Spleen (tissue), 11 donors: ENCODE data around the gene GGA2. TPM values are rescaled to one million over a fixed set of nuclear protein-coding genes. Genes with fewer than 3 reads are reported as not detected.

ENCODE experiments used
- DNase-seq: peaks from one replicate; pipeline ENCODE4 v3.0.0-alpha.2; 2020
- H3K27ac ChIP-seq, 8 donors: fragments of 200-600 bp; sonication (generic) in 7 of 8; 1 replicate in 4 of 8; 2 replicates in 4 of 8; pipeline versions ENCODE4 v1.5.0 to v1.8.0; 2016 to 2021; ENCODE audit warnings: inconsistent platforms in 4 of 8, mild to moderate bottlenecking in 4 of 8, moderate library complexity in 1 of 8
- H3K27me3 ChIP-seq, 7 donors: fragments of 200-600 bp; sonication (generic) in 6 of 7; replicated peaks in 1 of 7; 1 replicate in 4 of 7; 2 replicates in 3 of 7; pipeline versions ENCODE4 v1.5.0 to v1.8.0; 2016 to 2021; ENCODE audit warnings: inconsistent platforms in 3 of 7, mild to moderate bottlenecking in 1 of 7
- H3K36me3 ChIP-seq, 6 donors: fragments of 200-600 bp; sonication (generic) in 5 of 6; 1 replicate in 4 of 6; 2 replicates in 2 of 6; pipeline versions ENCODE4 v1.5.0 to v1.8.0; 2016 to 2021; ENCODE audit warnings: inconsistent platforms in 2 of 6
- H3K4me1 ChIP-seq, 6 donors: fragments of 200-600 bp; sonication (generic) in 5 of 6; 1 replicate in 3 of 6; 2 replicates in 3 of 6; pipeline versions ENCODE4 v1.5.0 to v1.8.0; 2016 to 2021; ENCODE audit warnings: inconsistent platforms in 3 of 6
- H3K4me3 ChIP-seq, 8 donors: fragments of 200-600 bp; sonication (generic) in 7 of 8; 1 replicate in 4 of 8; 2 replicates in 4 of 8; pipeline versions ENCODE4 v1.5.0 to v1.8.0; 2016 to 2021; ENCODE audit warnings: inconsistent platforms in 4 of 8, mild to moderate bottlenecking in 4 of 8, moderate library complexity in 2 of 8
- H3K9me3 ChIP-seq, 8 donors: fragments of 200-600 bp; sonication (generic) in 7 of 8; 1 replicate in 4 of 8; 2 replicates in 4 of 8; pipeline versions ENCODE4 v1.5.0 to v1.8.0; 2016 to 2021; ENCODE audit warnings: inconsistent platforms in 4 of 8
- POLR2A ChIP-seq, 3 donors: fragments of 450-650 bp; IDR thresholded peaks; one replicate each; pipeline ENCODE4 v1.5.1; 2017; ENCODE audit warnings: antibody characterized with exemption in 3 of 3, mild to moderate bottlenecking in 1 of 3
- POLR2AphosphoS5 ChIP-seq, 3 donors: sonication (generic); formaldehyde crosslinking; IDR thresholded peaks; one replicate each; pipeline ENCODE4 v1.5.1; 2017; ENCODE audit warnings: antibody characterized with exemption in 3 of 3
- WGBS, 5 donors: extraction: QIAGEN DNeasy Blood & Tissue Kit in 3 of 5; methylation state at CpG; one replicate each; pipeline versions ENCODE4 v1.1.5 to v1.1.7; 2013 to 2018; 5-methylcytosine and 5-hydroxymethylcytosine counted together
- intact Hi-C: fragments of 100-400 bp; cut with DNase I; formaldehyde crosslinking; loops from one replicate; pipeline ENCODE4 v1.15.0; 2023; ENCODE audit warnings: low total_unique reads
- polyA plus RNA-seq, 3 donors: library from polyadenylated mRNA; stranded (reverse); fragments of 200-250 nt; gene quantifications; one replicate each; pipeline ENCODE4 v1.2.1, GENCODE V29; 2013
- total RNA-seq, 7 donors: library from RNA; depleted of rRNA in 3 of 7; stranded (reverse); fragments of >200 nt in 3 of 7; fragmentation: NEBNext Ultra II Directional in 4 of 7; extraction: Animal tissue kit (Norgen Biotek cat#: 25700) in 4 of 7; gene quantifications; one replicate each; pipeline versions ENCODE4 v1.1.0 to v1.2.1, GENCODE V29; 2016 to 2021
- TF ChIP-seq, protein P1 (sequence below), 11 experiments: fragments of 200-600 bp in 7 of 11; fragments of 450-650 bp in 4 of 11; sonication (generic) in 4 of 11; IDR thresholded peaks in 8 of 11; conservative IDR thresholded peaks in 3 of 11; 1 replicate in 7 of 11; 2 replicates in 4 of 11; pipeline versions ENCODE4 v1.4.0 to v1.8.0; 2016 to 2021; ENCODE audit warnings: antibody characterized with exemption in 11 of 11, inconsistent platforms in 4 of 11, mild to moderate bottlenecking in 1 of 11
- donor health status: healthy with polysubstance abuse.
- donor health status: DM: no; HTN: no; CAD: no; lungs with moderate emphysema.
- donor health status: DM: no; HTN: no; CAD: no.
- donor health status: Bipolar disorder and iron deficiency.
- donor health status: healthy.
- donor health status: DM: no; HTN: no; CAD: no.
- donor health status: DM: yes; HTN: yes; CAD: no.

The GGA2 gene
- total and polyA plus RNA-seq, 10 donors = 49.4 to 179 (median 141) TPM

DNA sequence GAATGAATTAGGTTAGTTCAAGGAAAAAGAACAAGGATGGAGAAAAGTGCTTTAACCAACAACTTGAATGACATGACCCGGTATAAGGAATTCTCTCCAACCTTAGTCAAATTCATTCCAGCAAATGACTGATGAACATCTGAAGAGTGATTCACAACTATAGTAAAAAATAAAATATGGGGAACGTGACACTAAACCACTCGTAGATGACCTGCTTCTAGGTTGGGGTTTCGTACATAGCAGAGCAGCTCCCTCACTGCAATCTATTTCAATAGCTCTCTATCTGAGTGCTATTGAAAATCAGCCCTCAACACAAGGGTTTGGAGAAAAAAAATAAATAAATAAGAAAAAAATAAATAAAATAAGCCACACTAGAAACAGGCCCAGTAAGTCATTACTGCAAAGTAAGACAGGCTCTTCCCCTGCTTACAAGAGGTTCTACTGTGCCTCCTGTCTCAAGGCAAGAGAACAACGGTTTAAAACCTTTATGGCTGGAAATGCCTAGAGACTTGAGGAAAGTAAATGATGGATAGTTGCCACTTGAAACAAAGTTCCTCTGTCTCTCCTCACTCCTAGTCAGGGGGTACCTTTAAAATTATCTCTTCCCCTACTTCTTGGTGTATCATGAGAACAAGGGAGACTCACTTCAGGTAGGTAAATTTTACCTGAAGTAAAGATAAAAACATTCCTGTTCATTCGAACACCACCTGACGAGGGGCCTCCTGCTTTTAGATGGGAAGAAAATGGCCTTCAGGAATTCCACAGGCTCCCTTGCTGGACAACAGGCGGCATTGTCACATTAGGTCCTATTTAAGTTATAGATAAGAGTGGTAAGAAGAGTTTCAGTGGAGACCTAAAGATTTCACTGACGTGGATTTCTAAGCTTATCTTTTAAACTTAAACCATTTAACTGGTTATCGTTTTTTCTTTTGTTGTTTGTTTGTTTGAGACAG is 77.8 kb downstream of the GGA2 start:
- DNase-seq = no peak
- 92 to 97% (median 96%) methylated on average over 10 of the region's 10 CpGs for WGBS, 5 donors
- Histone ChIP-seq H3K36me3 (peaks cover 0 to 89% (median 55%) of the 10 kb centered on the region in 6 donors), H3K4me1 (peaks cover 0 to 22% (median 9%) of the 10 kb centered on the region in 6 donors), H3K9me3 (no peaks in the 10 kb centered on the region), H3K27ac (no peak overlapping the region), H3K27me3 (no peaks in the 10 kb centered on the region), H3K4me3 (no peak overlapping the region)
- intact Hi-C loops = loop anchor here (5.0 kb wide), 1 partner anchor 250 kb away; the partner anchor contains the start of gene SCNN1G
- TF ChIP-seq POLR2A (IDR thresholded peaks at IDR 0.05) = no peak
- no peak for TF ChIP-seq POLR2AphosphoS5 (IDR thresholded peaks at IDR 0.05)
- TF ChIP-seq, protein P1, sequence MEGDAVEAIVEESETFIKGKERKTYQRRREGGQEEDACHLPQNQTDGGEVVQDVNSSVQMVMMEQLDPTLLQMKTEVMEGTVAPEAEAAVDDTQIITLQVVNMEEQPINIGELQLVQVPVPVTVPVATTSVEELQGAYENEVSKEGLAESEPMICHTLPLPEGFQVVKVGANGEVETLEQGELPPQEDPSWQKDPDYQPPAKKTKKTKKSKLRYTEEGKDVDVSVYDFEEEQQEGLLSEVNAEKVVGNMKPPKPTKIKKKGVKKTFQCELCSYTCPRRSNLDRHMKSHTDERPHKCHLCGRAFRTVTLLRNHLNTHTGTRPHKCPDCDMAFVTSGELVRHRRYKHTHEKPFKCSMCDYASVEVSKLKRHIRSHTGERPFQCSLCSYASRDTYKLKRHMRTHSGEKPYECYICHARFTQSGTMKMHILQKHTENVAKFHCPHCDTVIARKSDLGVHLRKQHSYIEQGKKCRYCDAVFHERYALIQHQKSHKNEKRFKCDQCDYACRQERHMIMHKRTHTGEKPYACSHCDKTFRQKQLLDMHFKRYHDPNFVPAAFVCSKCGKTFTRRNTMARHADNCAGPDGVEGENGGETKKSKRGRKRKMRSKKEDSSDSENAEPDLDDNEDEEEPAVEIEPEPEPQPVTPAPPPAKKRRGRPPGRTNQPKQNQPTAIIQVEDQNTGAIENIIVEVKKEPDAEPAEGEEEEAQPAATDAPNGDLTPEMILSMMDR (IDR thresholded peaks at IDR 0.05 in 8 of 11, conservative IDR thresholded peaks at IDR 0.05 in 3 of 11) = no peak

- intact Hi-C loops = no loop called here
- Histone ChIP-seq H3K9me3 (no peaks in the 10 kb centered on the region), H3K4me1 (no peaks in the 10 kb centered on the region), H3K27me3 (no peaks in the 10 kb centered on the region), H3K36me3 (peaks cover 0 to 97% (median 60%) of the 10 kb centered on the region in 6 donors), H3K27ac (no peak overlapping the region), H3K4me3 (no peak overlapping the region)
- WGBS, 5 donors = 75 to 87% (median 82%) methylated on average over 2 of the region's 2 CpGs
- TF ChIP-seq, protein P1 (IDR thresholded peaks at IDR 0.05 in 8 of 11, conservative IDR thresholded peaks at IDR 0.05 in 3 of 11) = no peak
- TF ChIP-seq POLR2A (IDR thresholded peaks at IDR 0.05) = no peak
- TF ChIP-seq POLR2AphosphoS5 (IDR thresholded peaks at IDR 0.05) = no peak
- no peak for DNase-seq
Observed at GRCh38 chr16:23428351-23428750, 81.9 kb downstream of the GGA2 start.

GRCh38 chr16:23424292-23424958 is 85.9 kb downstream of the GGA2 start:
- no peak for DNase-seq
- intact Hi-C loops = no loop called here
- 89 to 97% (median 94%) methylated on average over 14 of the region's 14 CpGs for WGBS, 5 donors

More at GRCh38 chr16:23424292-23424958, 85.9 kb downstream of the GGA2 start:
- no peak for TF ChIP-seq POLR2A (IDR thresholded peaks at IDR 0.05)
- TF ChIP-seq POLR2AphosphoS5 (IDR thresholded peaks at IDR 0.05) = no peak
- TF ChIP-seq, protein P1 (IDR thresholded peaks at IDR 0.05 in 8 of 11, conservative IDR thresholded peaks at IDR 0.05 in 3 of 11) = no peak
- no peaks in the 10 kb centered on the region for H3K27me3 ChIP-seq
- no peak overlapping the region for H3K4me3 ChIP-seq
- H3K4me1 ChIP-seq = no peaks in the 10 kb centered on the region
- peaks cover 0 to 81% (median 26%) of the 10 kb centered on the region in 6 donors for H3K36me3 ChIP-seq
- H3K9me3 ChIP-seq = no peaks in the 10 kb centered on the region
- peak overlapping the region in 3 of 8 donors; percentile 58 to 77 (median 66) for H3K27ac ChIP-seq
